Thyroid gland (tissue), 4 donors: ENCODE data around the gene PSD2.

ENCODE experiments used
- CTCF ChIP-seq, 6 experiments: fragments of 200-600 bp in 3 of 6; fragments of 450-650 bp in 3 of 6; sonication (generic) in 3 of 6; IDR thresholded peaks; one replicate each; pipeline ENCODE4 v1.5.1; 2016 to 2019; ENCODE audit warnings: antibody characterized with exemption in 6 of 6, mild to moderate bottlenecking in 2 of 6, inconsistent platforms in 1 of 6, moderate library complexity in 1 of 6
- POLR2A ChIP-seq, 2 donors: fragments of 450-650 bp; IDR thresholded peaks; one replicate each; pipeline ENCODE4 v1.6.1; 2017; ENCODE audit warnings: antibody characterized with exemption in 2 of 2, mild to moderate bottlenecking in 2 of 2, moderate library complexity in 1 of 2

- TF ChIP-seq CTCF (IDR thresholded peaks at IDR 0.05) (no peak), POLR2A (IDR thresholded peaks at IDR 0.05) (no peak)
These were observed 37.7 kb upstream of the PSD2 start for GRCh38 chr5:139757727-139758509.
